NCI-H2107 (cell line): ENCODE data around the gene ZNF469.
"Not testable (repeated sequence)": the region's sequence is repeated elsewhere in the genome, so short reads cannot be mapped to it uniquely, and the experiment has no call there.

ENCODE experiments used
- DNase-seq: peaks from one replicate; lab custom pipeline; 2025; lab: John Stamatoyannopoulos, UW

The ZNF469 gene

GRCh38 chr16:88393571-88393970 is 10.8 kb downstream of the ZNF469 start:
- no peak for DNase-seq

- no peak for DNase-seq
Observed at GRCh38 chr16:88394426-88394825, 11.7 kb downstream of the ZNF469 start.

- DNase-seq, result no peak
Observed at GRCh38 chr16:88395669-88396584, 13.2 kb downstream of the ZNF469 start.

GRCh38 chr16:88398170-88398873 is 15.6 kb downstream of the ZNF469 start:
- DNase-seq, result no peak

GRCh38 chr16:88398874-88399178 is 16.1 kb downstream of the ZNF469 start:
- no peak for DNase-seq

GRCh38 chr16:88400186-88400585 is 17.4 kb downstream of the ZNF469 start:
- no peak for DNase-seq

GRCh38 chr16:88401604-88402246 is 19.0 kb downstream of the ZNF469 start:
- no peak for DNase-seq

- no peak for DNase-seq
Observed at GRCh38 chr16:88402551-88403240, 19.9 kb downstream of the ZNF469 start.

GRCh38 chr16:88403794-88404581 is 21.2 kb downstream of the ZNF469 start:
- DNase-seq, result no peak

GRCh38 chr16:88404769-88405168 is 22.0 kb downstream of the ZNF469 start:
- DNase-seq, result no peak

- DNase-seq, result no peak
Observed at GRCh38 chr16:88405216-88406060, 22.7 kb downstream of the ZNF469 start.

GRCh38 chr16:88406096-88407041 is 23.6 kb downstream of the ZNF469 start:
- DNase-seq, result no peak

- DNase-seq, result no peak
Observed at GRCh38 chr16:88407042-88407420, 24.3 kb downstream of the ZNF469 start.

GRCh38 chr16:88407807-88408206 is 25.0 kb downstream of the ZNF469 start:
- DNase-seq, result no peak

GRCh38 chr16:88408561-88409142 is 25.9 kb downstream of the ZNF469 start:
- no peak for DNase-seq

GRCh38 chr16:88409296-88410065 is 26.7 kb downstream of the ZNF469 start:
- DNase-seq, result no peak

- not testable (repeated sequence) for DNase-seq
Observed at GRCh38 chr16:88410297-88410968, 27.7 kb downstream of the ZNF469 start.
